CD4-positive, alpha-beta T cell (primary cell): ENCODE measurements around the gene TTLL1. TPM values are rescaled to one million over a fixed set of nuclear protein-coding genes. Genes with fewer than 3 reads are reported as not detected.

Experiments
- ATAC-seq: fragments of 200-7000 bp; cut with Tn5 transposase; one replicate; pipeline ENCODE4 v1.10.0; 2022; ENCODE audit warnings: mild to moderate bottlenecking; ENCODE audit not compliant: poor library complexity
- CTCF ChIA-PET: fragments of 350-600 bp; sonication (Branson Sonifier 250); formaldehyde crosslinking; loops from one replicate; lab custom pipeline; 2021; ENCODE audit warnings: antibody characterized with exemption, inconsistent platforms; lab: Charles Lee
- POLR2A ChIA-PET: fragments of 350-600 bp; sonication (Branson Sonifier 250); formaldehyde crosslinking; loops from one replicate; lab custom pipeline; 2021; ENCODE audit warnings: antibody characterized with exemption, inconsistent platforms; lab: Charles Lee
- DNase-seq, 14 experiments: peaks; one replicate each; pipeline ENCODE4 v3.0.0-alpha.2; 2013 to 2020; ENCODE audit warnings: mixed read lengths in 2 of 14
- H3K27ac ChIP-seq, 2 donors: one replicate each; pipeline versions ENCODE4 v1.5.1 to v1.7.0; 2013; ENCODE audit warnings: low read length in 2 of 2, low read depth in 1 of 2, mild to moderate bottlenecking in 1 of 2
- H3K27me3 ChIP-seq, 2 experiments: 1 replicate in 1 of 2; 2 replicates in 1 of 2; pipeline versions ENCODE4 v1.6.1 to v1.7.0; 2013; ENCODE audit warnings: low read length in 2 of 2, control low read depth in 1 of 2, mild to moderate bottlenecking in 1 of 2, moderate library complexity in 1 of 2; ENCODE audit not compliant: insufficient read depth in 2 of 2, control insufficient read depth in 1 of 2
- H3K36me3 ChIP-seq: one replicate; pipeline ENCODE4 v1.6.1; 2013; ENCODE audit warnings: low read length, control low read depth; ENCODE audit not compliant: insufficient read depth
- H3K4me1 ChIP-seq: one replicate; pipeline ENCODE4 v1.6.1; 2013; ENCODE audit warnings: low read length, control low read depth; ENCODE audit not compliant: insufficient read depth
- H3K4me3 ChIP-seq: one replicate; pipeline ENCODE4 v1.5.1; 2013; ENCODE audit warnings: mild to moderate bottlenecking, low read length, moderate library complexity
- H3K9me3 ChIP-seq, 2 experiments: 1 replicate in 1 of 2; 2 replicates in 1 of 2; pipeline versions ENCODE4 v1.6.1 to v1.7.0; 2013; ENCODE audit warnings: low read length in 2 of 2, mild to moderate bottlenecking in 2 of 2, control low read depth in 1 of 2, moderate library complexity in 1 of 2; ENCODE audit not compliant: control insufficient read depth in 1 of 2, insufficient read depth in 1 of 2
- H3K27ac Mint-ChIP-seq: one replicate; pipeline ENCODE4 v1.8.0; 2020; ENCODE audit warnings: mixed read lengths
- H3K27me3 Mint-ChIP-seq: one replicate; pipeline ENCODE4 v1.8.0; 2021; ENCODE audit warnings: mixed read lengths
- H3K36me3 Mint-ChIP-seq: one replicate; pipeline ENCODE4 v1.8.0; 2021; ENCODE audit warnings: low read depth, mixed read lengths
- H3K4me1 Mint-ChIP-seq: one replicate; pipeline ENCODE4 v1.8.0; 2021; ENCODE audit warnings: low read depth, mixed read lengths
- H3K4me3 Mint-ChIP-seq: one replicate; pipeline ENCODE4 v1.8.0; 2020; ENCODE audit warnings: mild to moderate bottlenecking, mixed read lengths
- H3K9me3 Mint-ChIP-seq: one replicate; pipeline ENCODE4 v1.8.0; 2020; ENCODE audit warnings: mixed read lengths
- CTCF ChIP-seq: fragments of 200-600 bp; IDR thresholded peaks from one replicate; pipeline ENCODE4 v1.8.0; 2022; ENCODE audit warnings: antibody characterized with exemption, mild to moderate bottlenecking
- intact Hi-C, 2 experiments: fragments of 100-400 bp; cut with DNase I in 1 of 2; cut with micrococcal nuclease in 1 of 2; formaldehyde crosslinking; loops; one replicate each; pipeline versions ENCODE4 v1.15.1 to v1.9.0; 2023 to 2025; cut with DNase I, micrococcal nuclease
- total RNA-seq, 174 experiments: library from RNA in 2 of 174; stranded (reverse) in 2 of 174; gene quantifications; one replicate each; pipeline ENCODE4 v1.2.3 and lab custom pipeline; 2021 to 2026

Gene TTLL1
- total RNA-seq, 2 experiments from 2014 or later = 2.6 to 2.8 TPM

DNA sequence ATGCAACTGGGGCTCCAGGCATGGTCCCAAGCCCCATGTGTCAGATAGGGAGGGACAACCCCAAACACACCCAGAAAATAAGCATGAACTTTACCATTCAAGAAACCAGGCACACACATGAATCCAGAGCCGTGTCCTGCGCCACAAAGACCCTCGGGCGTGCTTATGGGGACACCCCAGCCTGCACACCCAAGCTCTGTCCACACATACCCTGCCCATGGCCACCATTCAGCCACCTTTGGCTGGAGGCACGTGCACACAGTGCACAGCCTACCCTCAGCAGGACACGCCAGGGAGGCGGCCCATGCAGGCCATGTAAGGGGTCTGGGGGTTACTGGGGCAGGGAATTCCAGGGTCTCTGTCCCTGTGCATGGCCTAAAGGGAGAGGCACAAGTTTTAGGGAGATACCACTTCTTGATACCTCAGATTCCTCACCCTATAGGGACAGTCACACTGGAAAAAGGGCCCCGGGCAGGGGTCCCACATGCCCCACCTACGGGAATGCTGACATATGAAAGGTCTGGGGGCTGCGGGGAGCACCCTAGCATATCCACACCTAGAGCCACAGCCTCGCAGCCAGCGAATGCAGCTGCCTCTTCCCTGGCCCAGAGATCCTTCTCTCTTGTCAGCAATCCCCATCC, 94.8 kb downstream of the TTLL1 start:
- ChIA-PET CTCF (no interaction called here), POLR2A (no interaction called here)
- H3K4me1 ChIP-seq = peaks cover 22% of the 10 kb centered on the region
- no peak overlapping the region for H3K27ac ChIP-seq
- H3K4me3 Mint-ChIP-seq = no peak overlapping the region
- H3K9me3 ChIP-seq = peaks cover 0 to 3% of the 10 kb centered on the region in 2 experiments
- H3K36me3 ChIP-seq = peaks cover 5% of the 10 kb centered on the region
- DNase-seq (no peak), ATAC-seq (no peak)
- H3K36me3 Mint-ChIP-seq = peaks cover 25% of the 10 kb centered on the region
- H3K27me3 ChIP-seq = no peaks in the 10 kb centered on the region
- TF ChIP-seq CTCF = no peak
- no peak overlapping the region for H3K27ac Mint-ChIP-seq
- H3K27me3 Mint-ChIP-seq = no peaks in the 10 kb centered on the region
- intact Hi-C loops = no loop called here
- no peaks in the 10 kb centered on the region for H3K9me3 Mint-ChIP-seq
- no peak overlapping the region for H3K4me3 ChIP-seq
- H3K4me1 Mint-ChIP-seq = peaks cover 37% of the 10 kb centered on the region

DNA sequence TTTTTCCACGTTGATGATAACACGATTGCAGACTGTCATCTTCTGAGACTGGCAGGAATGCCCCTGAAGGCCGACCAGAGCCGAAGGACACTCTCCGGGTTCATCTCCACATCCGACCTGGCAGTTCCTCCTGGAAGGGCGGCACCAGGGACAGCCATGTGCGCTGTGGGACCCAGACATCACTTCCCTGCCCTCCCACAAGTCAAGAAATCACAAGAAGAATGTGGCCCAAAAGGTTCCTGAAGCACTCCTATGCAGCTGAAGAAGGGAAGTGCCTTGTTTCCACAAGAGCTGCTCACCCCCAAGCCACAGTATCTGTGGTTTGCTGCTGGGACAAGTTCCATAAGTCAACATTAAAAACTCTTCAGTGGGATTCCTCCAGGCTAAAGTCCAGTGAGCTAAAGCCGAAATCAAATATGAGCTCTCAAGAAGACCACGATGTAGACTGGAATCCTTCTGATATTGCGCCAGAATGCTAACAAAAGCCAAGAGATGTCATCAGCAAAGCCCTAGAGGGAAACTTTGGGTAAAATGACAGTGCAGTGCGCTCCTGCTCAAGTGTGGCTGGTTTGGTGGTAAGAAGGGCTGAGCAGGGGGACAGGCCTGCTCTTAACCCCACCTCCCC, 95.4 kb downstream of the TTLL1 start:
- H3K36me3 Mint-ChIP-seq = peaks cover 25% of the 10 kb centered on the region
- ChIA-PET CTCF (no interaction called here), POLR2A (no interaction called here)
- Histone ChIP-seq H3K9me3 (peaks cover 0 to 3% of the 10 kb centered on the region in 2 experiments), H3K27ac (no peak overlapping the region), H3K27me3 (no peaks in the 10 kb centered on the region), H3K4me1 (peaks cover 18% of the 10 kb centered on the region), H3K4me3 (no peak overlapping the region), H3K36me3 (peaks cover 5% of the 10 kb centered on the region)
- H3K27ac Mint-ChIP-seq = no peak overlapping the region
- DNase-seq (no peak), ATAC-seq (no peak)
- intact Hi-C loops = no loop called here
- no peak overlapping the region for H3K4me3 Mint-ChIP-seq
- TF ChIP-seq CTCF = no peak
- H3K9me3 Mint-ChIP-seq = no peaks in the 10 kb centered on the region
- no peaks in the 10 kb centered on the region for H3K27me3 Mint-ChIP-seq
- H3K4me1 Mint-ChIP-seq = peaks cover 30% of the 10 kb centered on the region

GRCh38 chr22:42992886-42993479, 96.2 kb downstream of the TTLL1 start:
- no peak overlapping the region for H3K4me3 Mint-ChIP-seq
- H3K36me3 Mint-ChIP-seq = peaks cover 25% of the 10 kb centered on the region
- H3K27me3 ChIP-seq = no peaks in the 10 kb centered on the region
- H3K27ac Mint-ChIP-seq = no peak overlapping the region
- H3K4me1 ChIP-seq = peaks cover 16% of the 10 kb centered on the region
- CTCF ChIA-PET = no interaction called here
- H3K27me3 Mint-ChIP-seq = no peaks in the 10 kb centered on the region
- intact Hi-C loops = no loop called here
- H3K27ac ChIP-seq = no peak overlapping the region
- POLR2A ChIA-PET = no interaction called here
- TF ChIP-seq CTCF = no peak
- H3K36me3 ChIP-seq = peaks cover 5% of the 10 kb centered on the region
- ATAC-seq = no peak
- H3K9me3 Mint-ChIP-seq = no peaks in the 10 kb centered on the region
- peaks cover 0 to 3% of the 10 kb centered on the region in 2 experiments for H3K9me3 ChIP-seq
- no peak overlapping the region for H3K4me3 ChIP-seq
- H3K4me1 Mint-ChIP-seq = peaks cover 30% of the 10 kb centered on the region
- no peak for DNase-seq
